Astrocyte (in vitro differentiated cells and primary cell): ENCODE measurements around the gene APBA2. TPM values are rescaled to one million over a fixed set of nuclear protein-coding genes. Genes with fewer than 3 reads are reported as not detected.

Experiments
- DNase-seq: peaks from one replicate; pipeline ENCODE4 v3.0.0-alpha.2; 2010; ENCODE audit warnings: low read depth
- FAIRE-seq: peaks from 2 replicates; lab custom pipeline; 2011; peaks lifted over from hg19 to GRCh38; lab: Jason Lieb, UNC
- H2AFZ ChIP-seq: 2 replicates; pipeline ENCODE4 v1.6.0; 2012; ENCODE audit warnings: low read depth, low read length, inconsistent platforms
- H3K27ac ChIP-seq: 2 replicates; pipeline ENCODE4 v1.5.1; 2011; ENCODE audit warnings: low read depth, low read length, inconsistent platforms
- H3K27me3 ChIP-seq: 2 replicates; pipeline ENCODE4 v1.6.0; 2011; ENCODE audit warnings: low read length, inconsistent platforms; ENCODE audit not compliant: insufficient read depth
- H3K36me3 ChIP-seq: 2 replicates; pipeline ENCODE4 v1.5.1; 2011; ENCODE audit warnings: low read length, inconsistent platforms; ENCODE audit not compliant: insufficient read depth
- H3K4me1 ChIP-seq: 2 replicates; pipeline ENCODE4 v1.5.1; 2011; ENCODE audit warnings: low read length, inconsistent platforms; ENCODE audit not compliant: insufficient read depth
- H3K4me2 ChIP-seq: 2 replicates; pipeline ENCODE4 v1.6.0; 2012; ENCODE audit warnings: low read length, inconsistent platforms
- H3K4me3 ChIP-seq: 2 replicates; pipeline ENCODE4 v1.5.1; 2011; ENCODE audit warnings: low read depth, mild to moderate bottlenecking, low read length, inconsistent platforms; ENCODE audit not compliant: insufficient read depth
- H3K79me2 ChIP-seq: 2 replicates; pipeline ENCODE4 v1.6.0; 2012; ENCODE audit warnings: mild to moderate bottlenecking, low read length, inconsistent platforms; ENCODE audit not compliant: insufficient read depth
- H3K9ac ChIP-seq: 2 replicates; pipeline ENCODE4 v1.6.0; 2012; ENCODE audit warnings: mild to moderate bottlenecking, low read length, inconsistent platforms
- H3K9me3 ChIP-seq: 2 replicates; pipeline ENCODE4 v1.5.1; 2012; ENCODE audit warnings: low read depth, mild to moderate bottlenecking, low read length, inconsistent platforms; ENCODE audit not compliant: insufficient read depth
- H4K20me1 ChIP-seq: 2 replicates; pipeline ENCODE4 v1.6.0; 2012; ENCODE audit warnings: low read length, inconsistent platforms; ENCODE audit not compliant: insufficient read depth
- H3K27ac Mint-ChIP-seq: one replicate; pipeline ENCODE4 v1.8.0; 2021; ENCODE audit warnings: mild to moderate bottlenecking, mixed read lengths; ENCODE audit not compliant: unreplicated experiment
- H3K27me3 Mint-ChIP-seq: one replicate; pipeline ENCODE4 v1.8.0; 2021; ENCODE audit warnings: low read depth, mixed read lengths; ENCODE audit not compliant: unreplicated experiment
- H3K36me3 Mint-ChIP-seq: one replicate; pipeline ENCODE4 v1.8.0; 2021; ENCODE audit warnings: low read depth, mixed read lengths; ENCODE audit not compliant: unreplicated experiment
- H3K4me1 Mint-ChIP-seq: one replicate; pipeline ENCODE4 v1.8.0; 2021; ENCODE audit warnings: low read depth, mixed read lengths; ENCODE audit not compliant: unreplicated experiment
- H3K4me3 Mint-ChIP-seq: one replicate; pipeline ENCODE4 v1.8.0; 2021; ENCODE audit warnings: mild to moderate bottlenecking, moderate library complexity, mixed read lengths; ENCODE audit not compliant: unreplicated experiment
- H3K9me3 Mint-ChIP-seq: one replicate; pipeline ENCODE4 v1.8.0; 2021; ENCODE audit warnings: mild to moderate bottlenecking, mixed read lengths; ENCODE audit not compliant: unreplicated experiment
- EZH2 ChIP-seq: IDR thresholded peaks from 2 replicates; pipeline ENCODE4 v1.6.1; 2012; ENCODE audit warnings: mild to moderate bottlenecking, low read length, inconsistent platforms; ENCODE audit not compliant: insufficient read depth
- total RNA-seq: library from RNA; stranded (reverse); gene quantifications from 2 replicates; pipeline ENCODE4 v1.2.1, GENCODE V29; 2021
- TF ChIP-seq, protein P1 (sequence below): IDR thresholded peaks from 2 replicates; pipeline ENCODE4 v1.5.1; 2011; ENCODE audit warnings: low read depth, mild to moderate bottlenecking, inconsistent platforms, low read length, moderate library complexity; ENCODE audit not compliant: insufficient read depth

Gene APBA2
- total RNA-seq, 1 donor from 2014 or later, result 15.2 TPM

DNA sequence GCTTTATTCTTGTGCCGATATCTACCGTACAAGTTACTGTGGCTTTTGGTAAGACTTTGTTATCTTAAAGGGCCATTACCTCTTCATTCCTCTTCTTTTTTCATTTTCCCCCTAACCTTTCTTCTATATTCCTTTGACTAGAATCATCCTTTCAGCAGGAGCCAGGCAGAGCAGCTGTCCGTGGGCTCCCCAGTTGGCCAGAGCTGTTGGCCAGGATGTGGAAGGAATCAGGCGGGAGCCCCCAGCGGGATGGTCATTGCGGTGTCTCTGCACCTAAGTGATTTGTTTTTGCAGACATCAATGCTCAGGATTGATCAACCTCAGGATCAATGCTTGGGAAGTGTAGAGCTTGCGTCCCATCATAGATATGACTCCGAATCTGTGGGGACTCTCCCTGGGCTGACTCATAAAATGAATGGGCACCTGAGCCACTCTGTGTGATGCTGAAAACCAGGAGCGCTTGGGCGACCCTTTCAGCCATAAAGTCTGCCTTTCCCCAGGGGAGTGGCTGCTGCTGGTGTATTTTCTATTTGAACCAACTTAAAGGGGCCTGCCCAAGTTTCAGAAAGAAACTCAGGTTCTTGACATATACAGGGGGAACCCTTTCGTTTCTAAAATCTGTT is 21.7 kb downstream of the APBA2 start:
- Mint-ChIP-seq H3K36me3 (no peaks in the 10 kb centered on the region), H3K27me3 (peaks cover 2% of the 10 kb centered on the region), H3K4me1 (no peaks in the 10 kb centered on the region), H3K27ac (no peak overlapping the region), H3K4me3 (no peak overlapping the region), H3K9me3 (no peaks in the 10 kb centered on the region)
- H3K9me3 ChIP-seq, result no peaks in the 10 kb centered on the region
- TF ChIP-seq EZH2, result no peak
- TF ChIP-seq, protein P1, sequence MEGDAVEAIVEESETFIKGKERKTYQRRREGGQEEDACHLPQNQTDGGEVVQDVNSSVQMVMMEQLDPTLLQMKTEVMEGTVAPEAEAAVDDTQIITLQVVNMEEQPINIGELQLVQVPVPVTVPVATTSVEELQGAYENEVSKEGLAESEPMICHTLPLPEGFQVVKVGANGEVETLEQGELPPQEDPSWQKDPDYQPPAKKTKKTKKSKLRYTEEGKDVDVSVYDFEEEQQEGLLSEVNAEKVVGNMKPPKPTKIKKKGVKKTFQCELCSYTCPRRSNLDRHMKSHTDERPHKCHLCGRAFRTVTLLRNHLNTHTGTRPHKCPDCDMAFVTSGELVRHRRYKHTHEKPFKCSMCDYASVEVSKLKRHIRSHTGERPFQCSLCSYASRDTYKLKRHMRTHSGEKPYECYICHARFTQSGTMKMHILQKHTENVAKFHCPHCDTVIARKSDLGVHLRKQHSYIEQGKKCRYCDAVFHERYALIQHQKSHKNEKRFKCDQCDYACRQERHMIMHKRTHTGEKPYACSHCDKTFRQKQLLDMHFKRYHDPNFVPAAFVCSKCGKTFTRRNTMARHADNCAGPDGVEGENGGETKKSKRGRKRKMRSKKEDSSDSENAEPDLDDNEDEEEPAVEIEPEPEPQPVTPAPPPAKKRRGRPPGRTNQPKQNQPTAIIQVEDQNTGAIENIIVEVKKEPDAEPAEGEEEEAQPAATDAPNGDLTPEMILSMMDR, result no peak
- H3K27me3 ChIP-seq, result no peaks in the 10 kb centered on the region
- no peaks in the 10 kb centered on the region for H3K4me1 ChIP-seq
- no peak overlapping the region for H3K27ac ChIP-seq
- H3K4me3 ChIP-seq, result no peak overlapping the region
- H3K9ac ChIP-seq, result no peak overlapping the region
- no peaks in the 10 kb centered on the region for H3K36me3 ChIP-seq
- FAIRE-seq, result no peak
- no peak overlapping the region for H3K4me2 ChIP-seq
- no peak for DNase-seq
- peaks cover 20% of the 10 kb centered on the region for H3K79me2 ChIP-seq
- H4K20me1 ChIP-seq, result peaks cover 22% of the 10 kb centered on the region
- no peak overlapping the region for H2AFZ ChIP-seq

DNA sequence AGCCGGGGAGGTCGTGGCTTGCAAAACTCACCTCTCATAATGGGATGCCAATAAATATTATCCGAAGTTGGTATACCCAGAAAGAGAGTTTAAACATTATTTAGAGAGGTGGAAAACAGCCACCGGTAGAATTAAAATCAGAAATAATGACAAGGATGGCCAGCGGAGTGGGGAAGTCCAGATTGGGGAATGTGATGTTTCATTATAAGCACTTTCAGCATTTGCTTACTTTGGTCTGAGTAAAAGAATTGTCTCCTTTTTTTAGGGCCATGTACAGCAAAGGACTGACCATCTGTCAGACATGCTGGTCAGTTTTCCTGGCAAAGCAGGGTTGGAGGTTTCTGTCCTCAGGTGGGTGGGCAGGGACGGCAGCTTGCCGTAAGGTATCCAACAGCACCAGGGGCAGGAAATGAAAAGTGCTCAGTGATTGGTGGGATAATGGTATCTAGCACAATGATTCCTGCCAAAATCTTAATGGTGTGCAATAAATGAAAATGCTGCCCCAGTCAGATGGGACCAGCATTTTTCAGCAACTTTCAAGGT is 24.3 kb downstream of the APBA2 start:
- H3K4me1 Mint-ChIP-seq, result no peaks in the 10 kb centered on the region
- Histone ChIP-seq H3K4me2 (no peak overlapping the region), H3K27me3 (no peaks in the 10 kb centered on the region), H3K4me3 (no peak overlapping the region), H3K9me3 (no peaks in the 10 kb centered on the region), H3K4me1 (no peaks in the 10 kb centered on the region), H3K79me2 (peaks cover 24% of the 10 kb centered on the region), H2AFZ (no peak overlapping the region), H4K20me1 (peaks cover 28% of the 10 kb centered on the region), H3K9ac (no peak overlapping the region), H3K27ac (no peak overlapping the region), H3K36me3 (no peaks in the 10 kb centered on the region)
- FAIRE-seq (no peak), DNase-seq (no peak)
- H3K27ac Mint-ChIP-seq, result no peak overlapping the region
- no peaks in the 10 kb centered on the region for H3K36me3 Mint-ChIP-seq
- no peak overlapping the region for H3K4me3 Mint-ChIP-seq
- peaks cover 2% of the 10 kb centered on the region for H3K27me3 Mint-ChIP-seq
- H3K9me3 Mint-ChIP-seq, result no peaks in the 10 kb centered on the region
- TF ChIP-seq, protein P1, result no peak

DNA sequence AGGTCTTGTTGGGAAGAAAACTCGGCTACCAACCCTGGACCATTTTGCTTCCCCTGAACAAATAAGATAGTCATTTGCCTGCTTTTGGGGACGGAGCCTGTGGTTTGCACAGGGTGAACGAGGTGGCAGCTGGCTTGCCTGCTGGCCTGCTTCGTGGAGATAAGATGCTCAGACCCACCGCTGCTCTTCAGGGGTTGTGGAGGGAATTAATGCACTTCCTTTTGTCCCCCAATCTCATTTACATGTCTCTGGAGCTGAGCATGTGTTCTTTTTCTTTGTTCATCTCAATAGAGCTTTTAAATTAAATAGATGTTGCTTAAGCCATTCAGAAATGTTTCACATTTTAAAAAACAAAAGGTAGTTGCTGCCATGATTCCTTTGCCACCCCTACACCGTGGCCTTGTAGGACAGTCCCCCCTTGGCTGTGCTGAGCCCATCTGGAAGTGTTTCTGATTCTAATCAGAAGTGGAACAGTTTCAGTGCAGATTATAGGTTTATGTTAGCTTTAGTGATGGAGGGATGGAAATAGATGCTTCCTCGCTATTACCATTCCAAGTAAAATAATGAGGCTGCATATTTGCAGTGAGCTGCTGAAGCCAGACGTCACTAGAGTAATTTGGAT is 25.6 kb downstream of the APBA2 start:
- H3K4me1 Mint-ChIP-seq, result no peaks in the 10 kb centered on the region
- no peak overlapping the region for H3K27ac Mint-ChIP-seq

More for the DNA sequence above, 25.6 kb downstream of the APBA2 start:
- H3K4me3 Mint-ChIP-seq, result no peak overlapping the region
- no peaks in the 10 kb centered on the region for H3K36me3 Mint-ChIP-seq
- TF ChIP-seq EZH2, result no peak
- TF ChIP-seq, protein P1, result no peak
- H3K27me3 Mint-ChIP-seq, result no peaks in the 10 kb centered on the region
- no peak for FAIRE-seq
- Histone ChIP-seq H3K9me3 (no peaks in the 10 kb centered on the region), H3K4me1 (no peaks in the 10 kb centered on the region), H4K20me1 (peaks cover 32% of the 10 kb centered on the region), H3K4me3 (no peak overlapping the region), H2AFZ (no peak overlapping the region), H3K9ac (no peak overlapping the region), H3K4me2 (no peak overlapping the region), H3K36me3 (no peaks in the 10 kb centered on the region), H3K27ac (no peak overlapping the region), H3K79me2 (peaks cover 24% of the 10 kb centered on the region), H3K27me3 (no peaks in the 10 kb centered on the region)
- H3K9me3 Mint-ChIP-seq, result no peaks in the 10 kb centered on the region
- DNase-seq, result no peak
